ENCODE measurements around the gene MASP1. TPM values are rescaled to one million over a fixed set of nuclear protein-coding genes. Genes with fewer than 3 reads are reported as not detected.

Gene MASP1
- total RNA-seq, 2 donors from 2014 or later = 1.9 to 2.6 TPM

- Histone ChIP-seq H3K27me3 (replicated peaks; ENCODE audit: insufficient read depth) (no peaks in the 10 kb centered on the region), H3K36me3 (no peaks in the 10 kb centered on the region), H3K4me3 (no peak overlapping the region), H3K9me3 (no peaks in the 10 kb centered on the region), H3K4me1 (ENCODE audit: control insufficient read depth in 1 of 2, low read depth in 2 of 2) (peaks cover 33 to 68% of the 10 kb centered on the region in 2 donors), H3K27ac (peak overlapping the region; percentile 78 to 91)
- ATAC-seq (ENCODE audit: insufficient number of reproducible peaks, low FRiP score, low read depth) (peak; percentile 1), DNase-seq (ENCODE audit: low spot score) (no peak)
- no peak for TF ChIP-seq CTCF (IDR thresholded peaks at IDR 0.05)
Observed at GRCh38 chr3:187186375-187186774, 105.2 kb downstream of the MASP1 start.

- Histone ChIP-seq H3K4me1 (ENCODE audit: control insufficient read depth in 1 of 2, low read depth in 2 of 2) (peaks cover 33 to 68% of the 10 kb centered on the region in 2 donors), H3K27me3 (replicated peaks; ENCODE audit: insufficient read depth) (no peaks in the 10 kb centered on the region), H3K9me3 (no peaks in the 10 kb centered on the region), H3K4me3 (no peak overlapping the region), H3K36me3 (no peaks in the 10 kb centered on the region), H3K27ac (peak overlapping the region; percentile 78 to 91)
- TF ChIP-seq CTCF (IDR thresholded peaks at IDR 0.05) = no peak
- DNase-seq (ENCODE audit: low spot score) (no peak), ATAC-seq (ENCODE audit: insufficient number of reproducible peaks, low FRiP score, low read depth) (no peak)
Observed at GRCh38 chr3:187185759-187186158, 105.8 kb downstream of the MASP1 start.

Other genes starting within 250 kb of the MASP1 start
- gene RPL39L, start 152.2 kb downstream of the MASP1 start, total RNA-seq = 10 to 100 TPM; 20.0 to 23.1 TPM
- gene RTP1, start 94.3 kb downstream of the MASP1 start, total RNA-seq = under 1 TPM in 1 of 2 donors, not detected in 1; 0.27 TPM
- under 1 TPM in 1 of 2 donors, not detected in 1; 0.63 TPM for gene RTP4, start 76.6 kb upstream of the MASP1 start, total RNA-seq

All from thoracic aorta (tissue), 2 donors.